Measurements from ENCODE around the gene ATP2B3. TPM values are rescaled to one million over a fixed set of nuclear protein-coding genes. Genes with fewer than 3 reads are reported as not detected.

ATP2B3 gene
- total and polyA plus RNA-seq, 2 donors (not counting 3 experiments of a cell fraction or from before 2014, with no cell fraction given): 0.01 to 0.07 TPM

GRCh38 chrX:153492543-153492942 is 24.9 kb upstream of the ATP2B3 start:
- H3K27ac ChIP-seq (ENCODE audit: insufficient read depth, low read depth, low read length): no peak overlapping the region
- H3K27me3 ChIP-seq (ENCODE audit: control insufficient read depth in 2 of 2, insufficient read depth in 2 of 2, low read length in 2 of 2): no peaks in the 10 kb centered on the region
- no peak for TF ChIP-seq FOS (IDR thresholded peaks at IDR 0.05; ENCODE audit: borderline replicate concordance, insufficient read depth, low read length)
- no peak for TF ChIP-seq EZH2 (IDR thresholded peaks at IDR 0.05; ENCODE audit: borderline replicate concordance, low read depth, low read length, severe bottlenecking)
- no peak for TF ChIP-seq MAX (IDR thresholded peaks at IDR 0.05; ENCODE audit: insufficient read depth, insufficient read length)
- TF ChIP-seq POLR2A (IDR thresholded peaks at IDR 0.05; ENCODE audit: low read depth, low read length): no peak
- TF ChIP-seq POLR2AphosphoS5 (IDR thresholded peaks at IDR 0.05; ENCODE audit: insufficient read depth, low read depth, low read length): no peak
- no peak for TF ChIP-seq CTCF (IDR thresholded peaks at IDR 0.05; ENCODE audit: extremely low read depth in 1 of 2, insufficient read depth in 1 of 2, low read depth in 1 of 2, low read length in 2 of 2)
- no peak for TF ChIP-seq GATA2 (IDR thresholded peaks at IDR 0.05; ENCODE audit: insufficient read depth, insufficient read length, low read depth, low read length)
- no peak for TF ChIP-seq JUN (IDR thresholded peaks at IDR 0.05; ENCODE audit: borderline replicate concordance, insufficient read depth, insufficient read length, low read depth)
- TF ChIP-seq MYC (IDR thresholded peaks at IDR 0.05; ENCODE audit: low read depth, low read length): no peak
- CTCF ChIA-PET: interaction anchor here (1.4 to 9.4 kb wide), 3 partner anchors 16 to 32 kb away, joined by 7 to 189 read pairs (median 13); partner anchors contain the start of gene HAUS7
- FAIRE-seq (no peak), DNase-seq (ENCODE audit: low read depth, low spot score) (no peak)
- H2AFZ ChIP-seq (ENCODE audit: low read depth, low read length): no peak overlapping the region
- no peak overlapping the region for H3K4me3 ChIP-seq (replicated peaks in 1 of 3; ENCODE audit: insufficient read depth in 1 of 3, low read depth in 1 of 3, low read length in 3 of 3)
- intact Hi-C loops (cut with micrococcal nuclease) (no loop called here), dilution Hi-C loops (cut with MboI; ENCODE audit: extremely low pct_ligation_motif_present, low sequenced_read_pairs) (no loop called here)
- H3K4me2 ChIP-seq (ENCODE audit: insufficient read depth, low read length): no peak overlapping the region
- H4K20me1 ChIP-seq (replicated peaks; ENCODE audit: control insufficient read depth, extremely low read depth, insufficient read depth, low read length): no peaks in the 10 kb centered on the region
- H3K9me3 ChIP-seq (replicated peaks; ENCODE audit: control insufficient read depth, insufficient read depth, low read length): no peaks in the 10 kb centered on the region
- H3K36me3 ChIP-seq (ENCODE audit: control insufficient read depth in 2 of 2, extremely low read depth in 1 of 2, insufficient read depth in 2 of 2, low read length in 2 of 2): no peaks in the 10 kb centered on the region
- no peaks in the 10 kb centered on the region for H3K9me1 ChIP-seq (replicated peaks; ENCODE audit: control insufficient read depth, extremely low read depth, insufficient read depth, low read length)
- H3K9ac ChIP-seq (replicated peaks; ENCODE audit: extremely low read depth, insufficient read depth, low read length): no peak overlapping the region
- H3K4me1 ChIP-seq (ENCODE audit: control insufficient read depth, extremely low read depth, insufficient read depth, low read length): peaks cover 52% of the 10 kb centered on the region
- POLR2A ChIA-PET: interaction anchor here (1.7 kb wide), 1 partner anchor 16 kb away, joined by 4 read pairs; no protein-coding TSS in a partner anchor
- no TSS peak for BruUV-seq (replicated peaks)
- peaks cover 13% of the 10 kb centered on the region for H3K79me2 ChIP-seq (ENCODE audit: control insufficient read depth, insufficient read depth, low read length)
